Spleen (tissue), 11 donors: ENCODE measurements around the gene NEDD4. TPM values are rescaled to one million over a fixed set of nuclear protein-coding genes. Genes with fewer than 3 reads are reported as not detected.

ENCODE experiments used
- DNase-seq: peaks from one replicate; pipeline ENCODE4 v3.0.0-alpha.2; 2020
- H3K27ac ChIP-seq, 8 donors: fragments of 200-600 bp; sonication (generic) in 7 of 8; 1 replicate in 4 of 8; 2 replicates in 4 of 8; pipeline versions ENCODE4 v1.5.0 to v1.8.0; 2016 to 2021; ENCODE audit warnings: inconsistent platforms in 4 of 8, mild to moderate bottlenecking in 4 of 8, moderate library complexity in 1 of 8
- H3K27me3 ChIP-seq, 7 donors: fragments of 200-600 bp; sonication (generic) in 6 of 7; replicated peaks in 1 of 7; 1 replicate in 4 of 7; 2 replicates in 3 of 7; pipeline versions ENCODE4 v1.5.0 to v1.8.0; 2016 to 2021; ENCODE audit warnings: inconsistent platforms in 3 of 7, mild to moderate bottlenecking in 1 of 7
- H3K36me3 ChIP-seq, 6 donors: fragments of 200-600 bp; sonication (generic) in 5 of 6; 1 replicate in 4 of 6; 2 replicates in 2 of 6; pipeline versions ENCODE4 v1.5.0 to v1.8.0; 2016 to 2021; ENCODE audit warnings: inconsistent platforms in 2 of 6
- H3K4me1 ChIP-seq, 6 donors: fragments of 200-600 bp; sonication (generic) in 5 of 6; 1 replicate in 3 of 6; 2 replicates in 3 of 6; pipeline versions ENCODE4 v1.5.0 to v1.8.0; 2016 to 2021; ENCODE audit warnings: inconsistent platforms in 3 of 6
- H3K4me3 ChIP-seq, 8 donors: fragments of 200-600 bp; sonication (generic) in 7 of 8; 1 replicate in 4 of 8; 2 replicates in 4 of 8; pipeline versions ENCODE4 v1.5.0 to v1.8.0; 2016 to 2021; ENCODE audit warnings: inconsistent platforms in 4 of 8, mild to moderate bottlenecking in 4 of 8, moderate library complexity in 2 of 8
- H3K9me3 ChIP-seq, 8 donors: fragments of 200-600 bp; sonication (generic) in 7 of 8; 1 replicate in 4 of 8; 2 replicates in 4 of 8; pipeline versions ENCODE4 v1.5.0 to v1.8.0; 2016 to 2021; ENCODE audit warnings: inconsistent platforms in 4 of 8
- POLR2A ChIP-seq, 3 donors: fragments of 450-650 bp; IDR thresholded peaks; one replicate each; pipeline ENCODE4 v1.5.1; 2017; ENCODE audit warnings: antibody characterized with exemption in 3 of 3, mild to moderate bottlenecking in 1 of 3
- POLR2AphosphoS5 ChIP-seq, 3 donors: sonication (generic); formaldehyde crosslinking; IDR thresholded peaks; one replicate each; pipeline ENCODE4 v1.5.1; 2017; ENCODE audit warnings: antibody characterized with exemption in 3 of 3
- WGBS, 5 donors: extraction: QIAGEN DNeasy Blood & Tissue Kit in 3 of 5; methylation state at CpG; one replicate each; pipeline versions ENCODE4 v1.1.5 to v1.1.7; 2013 to 2018; 5-methylcytosine and 5-hydroxymethylcytosine counted together
- intact Hi-C: fragments of 100-400 bp; cut with DNase I; formaldehyde crosslinking; loops from one replicate; pipeline ENCODE4 v1.15.0; 2023; ENCODE audit warnings: low total_unique reads
- polyA plus RNA-seq, 3 donors: library from polyadenylated mRNA; stranded (reverse); fragments of 200-250 nt; gene quantifications; one replicate each; pipeline ENCODE4 v1.2.1, GENCODE V29; 2013
- total RNA-seq, 7 donors: library from RNA; depleted of rRNA in 3 of 7; stranded (reverse); fragments of >200 nt in 3 of 7; fragmentation: NEBNext Ultra II Directional in 4 of 7; extraction: Animal tissue kit (Norgen Biotek cat#: 25700) in 4 of 7; gene quantifications; one replicate each; pipeline versions ENCODE4 v1.1.0 to v1.2.1, GENCODE V29; 2016 to 2021
- TF ChIP-seq, protein P1 (sequence below), 11 experiments: fragments of 200-600 bp in 7 of 11; fragments of 450-650 bp in 4 of 11; sonication (generic) in 4 of 11; IDR thresholded peaks in 8 of 11; conservative IDR thresholded peaks in 3 of 11; 1 replicate in 7 of 11; 2 replicates in 4 of 11; pipeline versions ENCODE4 v1.4.0 to v1.8.0; 2016 to 2021; ENCODE audit warnings: antibody characterized with exemption in 11 of 11, inconsistent platforms in 4 of 11, mild to moderate bottlenecking in 1 of 11
- donor health status: healthy with polysubstance abuse.
- donor health status: DM: no; HTN: no; CAD: no; lungs with moderate emphysema.
- donor health status: DM: no; HTN: no; CAD: no.
- donor health status: Bipolar disorder and iron deficiency.
- donor health status: healthy.
- donor health status: DM: no; HTN: no; CAD: no.
- donor health status: DM: yes; HTN: yes; CAD: no.

NEDD4 gene
- total and polyA plus RNA-seq, 10 donors, result 1.5 to 22.0 (median 16.7) TPM

- peak overlapping the region in 5 of 8 donors; percentile 90 to 93 (median 92) for H3K27ac ChIP-seq
- intact Hi-C loops, result no loop called here
- TF ChIP-seq POLR2AphosphoS5 (IDR thresholded peaks at IDR 0.05) (no peak), POLR2A (IDR thresholded peaks at IDR 0.05) (no peak)
- TF ChIP-seq, protein P1, sequence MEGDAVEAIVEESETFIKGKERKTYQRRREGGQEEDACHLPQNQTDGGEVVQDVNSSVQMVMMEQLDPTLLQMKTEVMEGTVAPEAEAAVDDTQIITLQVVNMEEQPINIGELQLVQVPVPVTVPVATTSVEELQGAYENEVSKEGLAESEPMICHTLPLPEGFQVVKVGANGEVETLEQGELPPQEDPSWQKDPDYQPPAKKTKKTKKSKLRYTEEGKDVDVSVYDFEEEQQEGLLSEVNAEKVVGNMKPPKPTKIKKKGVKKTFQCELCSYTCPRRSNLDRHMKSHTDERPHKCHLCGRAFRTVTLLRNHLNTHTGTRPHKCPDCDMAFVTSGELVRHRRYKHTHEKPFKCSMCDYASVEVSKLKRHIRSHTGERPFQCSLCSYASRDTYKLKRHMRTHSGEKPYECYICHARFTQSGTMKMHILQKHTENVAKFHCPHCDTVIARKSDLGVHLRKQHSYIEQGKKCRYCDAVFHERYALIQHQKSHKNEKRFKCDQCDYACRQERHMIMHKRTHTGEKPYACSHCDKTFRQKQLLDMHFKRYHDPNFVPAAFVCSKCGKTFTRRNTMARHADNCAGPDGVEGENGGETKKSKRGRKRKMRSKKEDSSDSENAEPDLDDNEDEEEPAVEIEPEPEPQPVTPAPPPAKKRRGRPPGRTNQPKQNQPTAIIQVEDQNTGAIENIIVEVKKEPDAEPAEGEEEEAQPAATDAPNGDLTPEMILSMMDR (IDR thresholded peaks at IDR 0.05 in 8 of 11, conservative IDR thresholded peaks at IDR 0.05 in 3 of 11), result no peak
- no peaks in the 10 kb centered on the region for H3K36me3 ChIP-seq
- WGBS, 5 donors, result 51 to 61% (median 54%) methylated on average over 12 of the region's 12 CpGs
- peak overlapping the region; percentile 56 to 93 (median 90) for H3K4me3 ChIP-seq
- no peak for DNase-seq
- H3K9me3 ChIP-seq, result no peaks in the 10 kb centered on the region
- H3K27me3 ChIP-seq, result peaks cover 0 to 26% (median 0%) of the 10 kb centered on the region in 7 donors
- peaks cover 6 to 48% (median 22%) of the 10 kb centered on the region in 6 donors for H3K4me1 ChIP-seq
These were observed 1.3 kb downstream of the NEDD4 start for GRCh38 chr15:55991802-55992768.

GRCh38 chr15:55990998-55991397 is 2.4 kb downstream of the NEDD4 start:
- Histone ChIP-seq H3K27ac (no peak overlapping the region), H3K27me3 (peaks cover 0 to 26% (median 0%) of the 10 kb centered on the region in 7 donors), H3K9me3 (no peaks in the 10 kb centered on the region), H3K4me3 (no peak overlapping the region), H3K4me1 (peaks cover 6 to 48% (median 22%) of the 10 kb centered on the region in 6 donors), H3K36me3 (no peaks in the 10 kb centered on the region)
- no peak for TF ChIP-seq POLR2A (IDR thresholded peaks at IDR 0.05)
- TF ChIP-seq, protein P1 (IDR thresholded peaks at IDR 0.05 in 8 of 11, conservative IDR thresholded peaks at IDR 0.05 in 3 of 11), result no peak
- TF ChIP-seq POLR2AphosphoS5 (IDR thresholded peaks at IDR 0.05), result no peak
- WGBS, 5 donors, result 91 to 98% (median 95%) methylated on average over 1 of the region's 1 CpG
- DNase-seq, result no peak
- intact Hi-C loops, result no loop called here

DNA sequence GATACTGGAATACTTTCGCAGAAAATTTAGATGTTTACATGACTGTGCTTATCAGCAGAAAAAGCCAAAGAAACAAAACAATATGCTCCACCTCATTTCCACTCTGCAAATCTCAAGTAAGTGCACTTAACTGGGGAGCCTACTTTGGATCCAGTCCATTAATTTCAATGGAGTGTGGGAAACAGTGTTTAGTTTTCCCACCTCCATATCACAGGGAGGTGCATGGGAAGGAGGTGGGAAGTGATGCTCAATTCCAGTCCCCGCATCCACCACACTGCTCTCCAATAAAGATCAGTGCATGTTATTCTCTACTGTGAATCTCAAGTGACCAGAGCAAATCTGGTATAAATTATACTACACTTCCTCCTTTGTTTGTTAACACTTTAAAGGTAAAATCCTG is 2.9 kb downstream of the NEDD4 start:
- TF ChIP-seq, protein P1 (IDR thresholded peaks at IDR 0.05 in 8 of 11, conservative IDR thresholded peaks at IDR 0.05 in 3 of 11), result no peak
- intact Hi-C loops, result no loop called here
- no peaks in the 10 kb centered on the region for H3K9me3 ChIP-seq
- no peak overlapping the region for H3K4me3 ChIP-seq
- no peak for DNase-seq
- 93 to 100% (median 96%) methylated on average over 2 of the region's 2 CpGs for WGBS, 5 donors
- H3K27ac ChIP-seq, result no peak overlapping the region
- peaks cover 6 to 48% (median 22%) of the 10 kb centered on the region in 6 donors for H3K4me1 ChIP-seq
- H3K36me3 ChIP-seq, result no peaks in the 10 kb centered on the region
- H3K27me3 ChIP-seq, result peaks cover 0 to 26% (median 0%) of the 10 kb centered on the region in 7 donors

DNA sequence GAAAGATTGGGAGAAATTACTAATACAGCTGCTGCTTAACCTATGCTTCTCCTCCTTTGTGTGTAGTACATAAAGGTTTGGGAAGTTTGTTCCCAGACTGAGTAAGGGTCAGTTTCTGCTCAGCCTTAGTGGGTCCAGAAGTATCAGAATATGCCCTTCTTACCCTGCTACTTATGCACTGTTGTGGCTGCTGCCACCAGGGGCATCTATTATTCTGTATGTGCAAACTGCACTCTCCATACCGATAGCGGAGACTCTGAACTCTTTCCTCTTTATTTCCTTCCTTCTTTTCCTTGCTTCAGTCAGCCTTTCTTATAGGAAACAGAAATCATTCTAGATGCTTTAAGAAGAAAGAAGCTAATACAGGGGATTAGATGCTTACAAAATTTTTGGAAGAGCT is 4.0 kb downstream of the NEDD4 start:
- TF ChIP-seq POLR2A (IDR thresholded peaks at IDR 0.05), result no peak
- TF ChIP-seq, protein P1 (IDR thresholded peaks at IDR 0.05 in 8 of 11, conservative IDR thresholded peaks at IDR 0.05 in 3 of 11), result no peak
- no peak for TF ChIP-seq POLR2AphosphoS5 (IDR thresholded peaks at IDR 0.05)
- intact Hi-C loops, result no loop called here
- Histone ChIP-seq H3K27me3 (peaks cover 0 to 18% (median 0%) of the 10 kb centered on the region in 7 donors), H3K4me3 (no peak overlapping the region), H3K9me3 (no peaks in the 10 kb centered on the region), H3K36me3 (no peaks in the 10 kb centered on the region), H3K27ac (no peak overlapping the region), H3K4me1 (peaks cover 6 to 41% (median 19%) of the 10 kb centered on the region in 6 donors)
- WGBS, 5 donors, result 35 to 64% (median 49%) methylated on average over 2 of the region's 2 CpGs
- DNase-seq, result no peak
